Measurements from ENCODE around the gene GDF10.

The GDF10 gene, protein sequence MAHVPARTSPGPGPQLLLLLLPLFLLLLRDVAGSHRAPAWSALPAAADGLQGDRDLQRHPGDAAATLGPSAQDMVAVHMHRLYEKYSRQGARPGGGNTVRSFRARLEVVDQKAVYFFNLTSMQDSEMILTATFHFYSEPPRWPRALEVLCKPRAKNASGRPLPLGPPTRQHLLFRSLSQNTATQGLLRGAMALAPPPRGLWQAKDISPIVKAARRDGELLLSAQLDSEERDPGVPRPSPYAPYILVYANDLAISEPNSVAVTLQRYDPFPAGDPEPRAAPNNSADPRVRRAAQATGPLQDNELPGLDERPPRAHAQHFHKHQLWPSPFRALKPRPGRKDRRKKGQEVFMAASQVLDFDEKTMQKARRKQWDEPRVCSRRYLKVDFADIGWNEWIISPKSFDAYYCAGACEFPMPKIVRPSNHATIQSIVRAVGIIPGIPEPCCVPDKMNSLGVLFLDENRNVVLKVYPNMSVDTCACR

DNA sequence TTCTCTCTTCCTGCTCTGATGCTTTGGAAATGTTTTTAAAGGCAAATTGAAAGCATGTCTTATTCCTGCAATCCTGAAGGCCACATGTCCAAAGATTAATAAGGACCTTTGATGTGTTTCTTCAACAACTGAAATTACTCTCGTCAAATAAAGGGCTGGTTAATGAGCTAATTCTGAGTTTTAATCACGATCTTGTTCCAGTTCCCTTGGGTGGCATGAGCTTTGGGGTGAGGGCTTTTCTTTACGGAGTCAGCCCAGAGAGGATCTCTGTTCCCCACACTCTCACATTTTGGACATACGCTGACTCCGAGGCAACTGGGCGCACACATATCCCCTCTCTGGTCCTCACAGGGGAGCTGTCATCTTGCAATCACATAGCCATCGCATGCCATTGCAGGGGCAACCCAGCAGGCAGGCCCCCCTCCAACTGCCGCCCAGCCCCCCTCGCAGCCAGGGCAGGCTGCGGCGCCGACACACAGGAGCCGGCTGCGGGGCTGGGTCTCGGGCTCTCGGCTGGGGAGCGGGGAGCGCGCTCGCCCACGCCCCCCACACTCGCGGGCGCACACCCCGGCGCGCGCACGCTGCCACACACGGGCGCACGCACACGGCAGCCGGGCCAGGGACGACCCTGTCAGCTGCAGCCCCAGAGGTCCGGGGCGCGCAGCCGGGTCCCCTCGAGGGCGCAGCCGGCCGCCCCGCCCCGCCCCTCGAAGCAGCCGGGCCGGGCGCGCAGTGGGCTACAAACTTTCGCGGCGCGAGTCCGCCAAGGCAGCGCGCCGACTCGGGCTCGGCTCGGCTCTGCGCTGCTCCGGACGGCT, at the start of gene GDF10:
Gene GDF10 (plus strand): TSS at position 587 of the 818 bp plus-strand sequence. CDS start 455 bp downstream, outside the sequence.
- no peak for ATAC-seq
- TF ChIP-seq RARB (CRISPR knock-in tag; IDR thresholded peaks at IDR 0.05), result no peak
- TF ChIP-seq ZFP30 (CRISPR knock-in tag; IDR thresholded peaks at IDR 0.05), result no peak
- no peak for TF ChIP-seq PATZ1 (CRISPR knock-in tag; IDR thresholded peaks at IDR 0.05; ENCODE audit: borderline replicate concordance)
- TF ChIP-seq ESRRG (CRISPR knock-in tag; IDR thresholded peaks at IDR 0.05), result no peak
- TF ChIP-seq ZNF8 (CRISPR knock-in tag; IDR thresholded peaks at IDR 0.05), result no peak

DNA sequence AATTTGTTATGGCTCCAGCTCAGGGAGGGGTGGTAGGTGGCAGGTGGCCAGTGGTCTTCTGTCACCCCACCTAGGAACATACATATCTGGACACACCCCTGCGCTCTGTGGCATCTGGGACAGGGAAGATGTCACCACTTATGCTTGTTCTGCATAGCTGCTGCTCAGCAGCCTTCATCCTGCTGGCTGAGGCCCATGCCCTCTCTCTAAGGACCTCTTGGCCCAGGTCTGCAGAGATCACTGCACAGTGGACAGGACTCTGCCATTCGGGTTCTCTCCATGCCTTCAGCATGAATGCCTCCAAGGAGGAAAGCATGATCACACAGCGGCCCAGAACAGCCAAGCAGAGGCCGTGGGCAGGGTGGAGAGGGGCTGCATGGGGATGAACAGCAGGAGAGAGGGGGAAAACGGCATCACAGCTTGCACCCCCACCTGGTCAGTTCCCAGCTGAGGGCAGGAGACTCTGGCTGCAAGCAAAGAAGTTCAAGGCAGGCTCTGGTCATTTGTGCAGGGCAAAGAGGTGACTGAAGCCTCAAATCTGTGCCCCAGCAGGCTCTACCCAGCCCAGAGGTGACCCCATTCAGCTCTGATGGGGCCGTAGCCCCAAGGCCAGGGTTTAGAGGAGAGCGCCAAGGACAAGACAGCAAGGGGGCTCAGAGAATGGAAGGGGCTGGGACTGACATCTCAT, 47.8 kb upstream of the GDF10 start:
- ATAC-seq, result no peak

More for the DNA sequence above, 47.8 kb upstream of the GDF10 start:
- TF ChIP-seq TCF4 (CRISPR knock-in tag; IDR thresholded peaks at IDR 0.05; ENCODE audit: borderline replicate concordance) (no peak), PPARA (CRISPR knock-in tag; IDR thresholded peaks at IDR 0.05; ENCODE audit: borderline replicate concordance) (no peak), ARNTL (CRISPR knock-in tag; IDR thresholded peaks at IDR 0.05; ENCODE audit: borderline replicate concordance, low read depth) (no peak), ZC3H10 (CRISPR knock-in tag; IDR thresholded peaks at IDR 0.05) (no peak), ISL1 (CRISPR knock-in tag; IDR thresholded peaks at IDR 0.05) (no peak), BACH2 (CRISPR knock-in tag; IDR thresholded peaks at IDR 0.05; ENCODE audit: borderline replicate concordance) (no peak), OSR1 (CRISPR knock-in tag; IDR thresholded peaks at IDR 0.05) (no peak), CREB5 (CRISPR knock-in tag; IDR thresholded peaks at IDR 0.05; ENCODE audit: low read depth) (no peak), RARB (CRISPR knock-in tag; IDR thresholded peaks at IDR 0.05) (no peak), ZFP30 (CRISPR knock-in tag; IDR thresholded peaks at IDR 0.05) (no peak), SNAI2 (CRISPR knock-in tag; IDR thresholded peaks at IDR 0.05) (no peak), GLIS3 (CRISPR knock-in tag; IDR thresholded peaks at IDR 0.05) (no peak), TOX (CRISPR knock-in tag; IDR thresholded peaks at IDR 0.05; ENCODE audit: borderline replicate concordance) (no peak), CSDC2 (CRISPR knock-in tag; IDR thresholded peaks at IDR 0.05) (no peak), PATZ1 (CRISPR knock-in tag; IDR thresholded peaks at IDR 0.05; ENCODE audit: borderline replicate concordance) (no peak), ZNF565 (CRISPR knock-in tag; conservative IDR thresholded peaks at IDR 0.05; ENCODE audit: low read depth) (no peak)
- TF ChIP-seq, protein P1, sequence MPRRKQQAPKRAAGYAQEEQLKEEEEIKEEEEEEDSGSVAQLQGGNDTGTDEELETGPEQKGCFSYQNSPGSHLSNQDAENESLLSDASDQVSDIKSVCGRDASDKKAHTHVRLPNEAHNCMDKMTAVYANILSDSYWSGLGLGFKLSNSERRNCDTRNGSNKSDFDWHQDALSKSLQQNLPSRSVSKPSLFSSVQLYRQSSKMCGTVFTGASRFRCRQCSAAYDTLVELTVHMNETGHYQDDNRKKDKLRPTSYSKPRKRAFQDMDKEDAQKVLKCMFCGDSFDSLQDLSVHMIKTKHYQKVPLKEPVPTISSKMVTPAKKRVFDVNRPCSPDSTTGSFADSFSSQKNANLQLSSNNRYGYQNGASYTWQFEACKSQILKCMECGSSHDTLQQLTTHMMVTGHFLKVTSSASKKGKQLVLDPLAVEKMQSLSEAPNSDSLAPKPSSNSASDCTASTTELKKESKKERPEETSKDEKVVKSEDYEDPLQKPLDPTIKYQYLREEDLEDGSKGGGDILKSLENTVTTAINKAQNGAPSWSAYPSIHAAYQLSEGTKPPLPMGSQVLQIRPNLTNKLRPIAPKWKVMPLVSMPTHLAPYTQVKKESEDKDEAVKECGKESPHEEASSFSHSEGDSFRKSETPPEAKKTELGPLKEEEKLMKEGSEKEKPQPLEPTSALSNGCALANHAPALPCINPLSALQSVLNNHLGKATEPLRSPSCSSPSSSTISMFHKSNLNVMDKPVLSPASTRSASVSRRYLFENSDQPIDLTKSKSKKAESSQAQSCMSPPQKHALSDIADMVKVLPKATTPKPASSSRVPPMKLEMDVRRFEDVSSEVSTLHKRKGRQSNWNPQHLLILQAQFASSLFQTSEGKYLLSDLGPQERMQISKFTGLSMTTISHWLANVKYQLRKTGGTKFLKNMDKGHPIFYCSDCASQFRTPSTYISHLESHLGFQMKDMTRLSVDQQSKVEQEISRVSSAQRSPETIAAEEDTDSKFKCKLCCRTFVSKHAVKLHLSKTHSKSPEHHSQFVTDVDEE (CRISPR knock-in tag; IDR thresholded peaks at IDR 0.05), result no peak
- TF ChIP-seq, protein P2, sequence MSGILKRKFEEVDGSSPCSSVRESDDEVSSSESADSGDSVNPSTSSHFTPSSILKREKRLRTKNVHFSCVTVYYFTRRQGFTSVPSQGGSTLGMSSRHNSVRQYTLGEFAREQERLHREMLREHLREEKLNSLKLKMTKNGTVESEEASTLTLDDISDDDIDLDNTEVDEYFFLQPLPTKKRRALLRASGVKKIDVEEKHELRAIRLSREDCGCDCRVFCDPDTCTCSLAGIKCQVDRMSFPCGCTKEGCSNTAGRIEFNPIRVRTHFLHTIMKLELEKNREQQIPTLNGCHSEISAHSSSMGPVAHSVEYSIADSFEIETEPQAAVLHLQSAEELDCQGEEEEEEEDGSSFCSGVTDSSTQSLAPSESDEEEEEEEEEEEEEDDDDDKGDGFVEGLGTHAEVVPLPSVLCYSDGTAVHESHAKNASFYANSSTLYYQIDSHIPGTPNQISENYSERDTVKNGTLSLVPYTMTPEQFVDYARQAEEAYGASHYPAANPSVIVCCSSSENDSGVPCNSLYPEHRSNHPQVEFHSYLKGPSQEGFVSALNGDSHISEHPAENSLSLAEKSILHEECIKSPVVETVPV (CRISPR knock-in tag; IDR thresholded peaks at IDR 0.05), result no peak
